GM21423 (cell line): Measurements from ENCODE around the gene HNRNPUL1.

Experiments
- ATAC-seq: cut with Tn5 transposase; IDR thresholded peaks from one replicate; pipeline ENCODE4 v1.9.1; 2021; ENCODE audit warnings: mild to moderate bottlenecking, moderate library complexity; ENCODE audit not compliant: unreplicated experiment

The HNRNPUL1 gene

GRCh38 chr19:41233748-41234240 is 30.4 kb upstream of the HNRNPUL1 start:
- no peak for ATAC-seq

GRCh38 chr19:41234512-41235168 is 29.5 kb upstream of the HNRNPUL1 start:
- ATAC-seq = no peak

GRCh38 chr19:41235480-41235879 is 28.7 kb upstream of the HNRNPUL1 start:
- ATAC-seq = no peak

GRCh38 chr19:41238244-41238643 is 25.9 kb upstream of the HNRNPUL1 start:
- ATAC-seq = no peak

GRCh38 chr19:41239363-41239762 is 24.8 kb upstream of the HNRNPUL1 start:
- no peak for ATAC-seq

GRCh38 chr19:41239961-41240574 is 24.1 kb upstream of the HNRNPUL1 start:
- no peak for ATAC-seq

- no peak for ATAC-seq
Observed at GRCh38 chr19:41241859-41242258, 22.3 kb upstream of the HNRNPUL1 start.

GRCh38 chr19:41244117-41244516 is 20.1 kb upstream of the HNRNPUL1 start:
- ATAC-seq = no peak

- no peak for ATAC-seq
Observed at GRCh38 chr19:41245843-41246242, 18.3 kb upstream of the HNRNPUL1 start.

- no peak for ATAC-seq
Observed at GRCh38 chr19:41248895-41249294, 15.3 kb upstream of the HNRNPUL1 start.

GRCh38 chr19:41249707-41250423 is 14.3 kb upstream of the HNRNPUL1 start:
- ATAC-seq = no peak

- ATAC-seq = no peak
Observed at GRCh38 chr19:41253660-41254059, 10.5 kb upstream of the HNRNPUL1 start.

GRCh38 chr19:41255171-41255570 is 9.0 kb upstream of the HNRNPUL1 start:
- no peak for ATAC-seq

- no peak for ATAC-seq
Observed at GRCh38 chr19:41261474-41262190, 2.5 kb upstream of the HNRNPUL1 start.

- ATAC-seq = peak; percentile 11
Observed at GRCh38 chr19:41263042-41263849, 926 bp upstream of the HNRNPUL1 start.

- ATAC-seq = no peak
Observed at GRCh38 chr19:41264581-41265394, 616 bp downstream of the HNRNPUL1 start.

GRCh38 chr19:41265395-41266153 is 1.4 kb downstream of the HNRNPUL1 start:
- ATAC-seq = no peak

GRCh38 chr19:41269055-41269454 is 4.9 kb downstream of the HNRNPUL1 start:
- no peak for ATAC-seq

- no peak for ATAC-seq
Observed at GRCh38 chr19:41269571-41269970, 5.4 kb downstream of the HNRNPUL1 start.
